HG03108 (cell line): ENCODE measurements around the gene PIF1.

ENCODE experiments used
- ATAC-seq: cut with Tn5 transposase; IDR thresholded peaks from one replicate; pipeline ENCODE4 v1.9.1; 2021; ENCODE audit warnings: moderate library complexity; ENCODE audit not compliant: unreplicated experiment

Gene PIF1

GRCh38 chr15:64775551-64776401, 49.7 kb downstream of the PIF1 start, which contains the start of gene RBPMS2:
RBPMS2 (minus strand) TSS chr15:64775589; CDS start chr15:64775319, 270 bp downstream.
- ATAC-seq: no peak

GRCh38 chr15:64774629-64775493, 50.6 kb downstream of the PIF1 start:
- no peak for ATAC-seq

- no peak for ATAC-seq
Measured at GRCh38 chr15:64774037-64774628, 51.3 kb downstream of the PIF1 start.

- ATAC-seq: no peak
Measured at GRCh38 chr15:64773606-64774005, 51.8 kb downstream of the PIF1 start.

- ATAC-seq: no peak
Measured at GRCh38 chr15:64772964-64773363, 52.5 kb downstream of the PIF1 start.

GRCh38 chr15:64772488-64772887, 53.0 kb downstream of the PIF1 start:
- no peak for ATAC-seq

- no peak for ATAC-seq
Measured at GRCh38 chr15:64770626-64771025, 54.8 kb downstream of the PIF1 start.

- ATAC-seq: no peak
Measured at GRCh38 chr15:64767203-64767602, 58.2 kb downstream of the PIF1 start.

GRCh38 chr15:64766058-64766457, 59.4 kb downstream of the PIF1 start:
- no peak for ATAC-seq
